GM23338 (cell line): ENCODE measurements around the gene PDIA4.

Experiments
- EZH2 ChIP-seq: fragments of 200-600 bp; sonication (generic); IDR thresholded peaks from one replicate; pipeline ENCODE4 v1.8.0; 2017; ENCODE audit warnings: antibody characterized with exemption, mild to moderate bottlenecking, low read depth; ENCODE audit not compliant: unreplicated experiment
- EZH2phosphoT487 ChIP-seq: fragments of 200-600 bp; sonication (generic); IDR thresholded peaks from one replicate; pipeline ENCODE4 v1.8.1; 2018; ENCODE audit warnings: antibody characterized with exemption; ENCODE audit not compliant: unreplicated experiment
- POLR2AphosphoS5 ChIP-seq: IDR thresholded peaks from 2 replicates; pipeline ENCODE4 v1.6.1; 2016; ENCODE audit warnings: antibody characterized with exemption, low read depth
- ZNF331 ChIP-seq: fragments of 250-450 bp; sonication (Bioruptor Pico); IDR thresholded peaks from 2 replicates; pipeline ENCODE4 v1.5.0; 2020; ENCODE audit warnings: low read depth, mild to moderate bottlenecking, moderate library complexity
- TF ChIP-seq, protein P1 (sequence below): IDR thresholded peaks from one replicate; pipeline ENCODE4 v1.6.1; 2018; ENCODE audit warnings: antibody characterized with exemption; ENCODE audit not compliant: unreplicated experiment
- TF ChIP-seq, protein P2 (sequence below), 2 experiments: fragments of 200-600 bp in 1 of 2; sonication (generic) in 1 of 2; conservative IDR thresholded peaks; 2 replicates each; pipeline versions ENCODE4 v1.5.1 to v1.6.1; 2016 to 2017; ENCODE audit warnings: antibody characterized with exemption in 2 of 2, low read depth in 2 of 2, mild to moderate bottlenecking in 2 of 2, moderate library complexity in 1 of 2

DNA sequence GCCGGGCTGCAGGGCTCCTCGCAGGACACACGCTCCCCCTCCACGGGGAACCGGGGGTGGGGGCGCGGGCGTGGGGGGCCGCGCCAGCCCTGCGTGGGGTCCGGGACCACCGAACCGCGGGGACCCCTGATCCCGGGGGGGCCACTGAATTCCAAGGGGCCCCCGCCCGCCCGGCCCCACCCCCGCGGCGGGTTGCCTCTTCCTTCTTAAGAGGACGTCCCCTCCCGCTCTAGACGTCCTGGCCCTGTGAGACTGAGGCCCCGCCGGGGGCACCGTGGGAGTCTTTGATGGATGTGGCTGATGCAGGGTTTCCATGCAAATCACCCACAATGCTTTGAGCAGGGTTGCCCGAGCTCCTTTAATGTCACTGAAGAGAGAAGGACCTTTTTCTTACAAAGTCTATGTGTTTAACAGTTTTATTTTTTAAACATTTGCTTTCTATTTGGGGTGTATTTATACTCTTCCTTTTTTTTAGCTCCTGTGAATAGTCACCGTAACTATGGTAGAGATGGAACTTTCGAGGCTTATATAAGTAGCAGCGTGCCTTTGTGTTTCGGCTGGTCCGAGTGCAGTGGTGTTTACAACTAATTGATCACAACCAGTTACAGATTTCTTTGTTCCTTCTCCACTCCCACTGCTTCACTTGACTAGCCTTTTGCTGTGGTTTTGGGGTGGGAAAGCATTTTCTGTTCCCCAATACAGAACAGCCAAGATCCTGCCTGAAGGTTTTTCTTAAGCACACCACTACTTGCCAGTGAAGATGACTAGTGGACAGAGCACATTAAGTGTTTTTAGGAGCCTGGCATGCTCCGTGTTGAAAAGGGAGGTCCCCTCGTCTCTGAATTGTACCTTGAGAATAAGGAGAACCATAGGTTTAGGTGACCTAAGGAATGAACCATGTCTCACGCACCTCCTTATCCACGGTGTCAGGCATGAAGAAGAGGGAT lies 44.8 kb downstream of the PDIA4 start:
- TF ChIP-seq, protein P1, sequence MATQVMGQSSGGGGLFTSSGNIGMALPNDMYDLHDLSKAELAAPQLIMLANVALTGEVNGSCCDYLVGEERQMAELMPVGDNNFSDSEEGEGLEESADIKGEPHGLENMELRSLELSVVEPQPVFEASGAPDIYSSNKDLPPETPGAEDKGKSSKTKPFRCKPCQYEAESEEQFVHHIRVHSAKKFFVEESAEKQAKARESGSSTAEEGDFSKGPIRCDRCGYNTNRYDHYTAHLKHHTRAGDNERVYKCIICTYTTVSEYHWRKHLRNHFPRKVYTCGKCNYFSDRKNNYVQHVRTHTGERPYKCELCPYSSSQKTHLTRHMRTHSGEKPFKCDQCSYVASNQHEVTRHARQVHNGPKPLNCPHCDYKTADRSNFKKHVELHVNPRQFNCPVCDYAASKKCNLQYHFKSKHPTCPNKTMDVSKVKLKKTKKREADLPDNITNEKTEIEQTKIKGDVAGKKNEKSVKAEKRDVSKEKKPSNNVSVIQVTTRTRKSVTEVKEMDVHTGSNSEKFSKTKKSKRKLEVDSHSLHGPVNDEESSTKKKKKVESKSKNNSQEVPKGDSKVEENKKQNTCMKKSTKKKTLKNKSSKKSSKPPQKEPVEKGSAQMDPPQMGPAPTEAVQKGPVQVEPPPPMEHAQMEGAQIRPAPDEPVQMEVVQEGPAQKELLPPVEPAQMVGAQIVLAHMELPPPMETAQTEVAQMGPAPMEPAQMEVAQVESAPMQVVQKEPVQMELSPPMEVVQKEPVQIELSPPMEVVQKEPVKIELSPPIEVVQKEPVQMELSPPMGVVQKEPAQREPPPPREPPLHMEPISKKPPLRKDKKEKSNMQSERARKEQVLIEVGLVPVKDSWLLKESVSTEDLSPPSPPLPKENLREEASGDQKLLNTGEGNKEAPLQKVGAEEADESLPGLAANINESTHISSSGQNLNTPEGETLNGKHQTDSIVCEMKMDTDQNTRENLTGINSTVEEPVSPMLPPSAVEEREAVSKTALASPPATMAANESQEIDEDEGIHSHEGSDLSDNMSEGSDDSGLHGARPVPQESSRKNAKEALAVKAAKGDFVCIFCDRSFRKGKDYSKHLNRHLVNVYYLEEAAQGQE: no peak
- TF ChIP-seq, protein P2, sequence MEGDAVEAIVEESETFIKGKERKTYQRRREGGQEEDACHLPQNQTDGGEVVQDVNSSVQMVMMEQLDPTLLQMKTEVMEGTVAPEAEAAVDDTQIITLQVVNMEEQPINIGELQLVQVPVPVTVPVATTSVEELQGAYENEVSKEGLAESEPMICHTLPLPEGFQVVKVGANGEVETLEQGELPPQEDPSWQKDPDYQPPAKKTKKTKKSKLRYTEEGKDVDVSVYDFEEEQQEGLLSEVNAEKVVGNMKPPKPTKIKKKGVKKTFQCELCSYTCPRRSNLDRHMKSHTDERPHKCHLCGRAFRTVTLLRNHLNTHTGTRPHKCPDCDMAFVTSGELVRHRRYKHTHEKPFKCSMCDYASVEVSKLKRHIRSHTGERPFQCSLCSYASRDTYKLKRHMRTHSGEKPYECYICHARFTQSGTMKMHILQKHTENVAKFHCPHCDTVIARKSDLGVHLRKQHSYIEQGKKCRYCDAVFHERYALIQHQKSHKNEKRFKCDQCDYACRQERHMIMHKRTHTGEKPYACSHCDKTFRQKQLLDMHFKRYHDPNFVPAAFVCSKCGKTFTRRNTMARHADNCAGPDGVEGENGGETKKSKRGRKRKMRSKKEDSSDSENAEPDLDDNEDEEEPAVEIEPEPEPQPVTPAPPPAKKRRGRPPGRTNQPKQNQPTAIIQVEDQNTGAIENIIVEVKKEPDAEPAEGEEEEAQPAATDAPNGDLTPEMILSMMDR (conservative IDR thresholded peaks at IDR 0.05; ENCODE audit: low read depth in 2 of 2): no peak
- TF ChIP-seq POLR2AphosphoS5 (peak; percentile 30; the same call in 1 of the 2 replicates), EZH2 (no peak), EZH2phosphoT487 (no peak), ZNF331 (no peak)
